ENCODE data around the gene FAM163B. TPM values are rescaled to one million over a fixed set of nuclear protein-coding genes. Genes with fewer than 3 reads are reported as not detected.
A peak's percentile ranks its signal among the peaks of the same experiment; 100 is the strongest.
"Not testable (repeated sequence)": the region's sequence is repeated elsewhere in the genome, so short reads cannot be mapped to it uniquely, and the experiment has no call there.

The FAM163B gene
- total RNA-seq, 4 donors from 2014 or later: not detected

DNA sequence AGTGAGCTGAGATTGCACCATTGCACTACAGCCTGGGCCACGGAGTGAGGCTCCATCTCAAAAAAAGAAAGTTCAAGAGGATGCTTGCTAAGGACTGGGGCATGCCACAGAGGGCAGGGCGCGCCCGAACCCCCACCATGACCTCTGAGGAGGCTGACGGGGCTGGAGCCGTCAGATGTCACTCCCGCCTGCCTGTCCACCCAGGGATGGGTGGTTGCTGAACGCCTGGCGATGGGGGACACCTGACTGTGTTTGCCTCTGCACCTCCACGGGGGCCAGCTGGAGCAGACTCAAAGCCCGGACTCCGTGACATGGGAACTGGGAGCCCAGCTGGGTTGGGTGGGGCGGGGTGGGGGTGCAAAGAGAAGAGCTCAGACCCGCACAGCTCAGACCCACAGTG is 42.8 kb downstream of the FAM163B start:
- Histone ChIP-seq H3K27me3 (peaks cover 0 to 14% (median 0%) of the 10 kb centered on the region in 4 donors), H3K4me1 (peaks cover 19 to 36% (median 31%) of the 10 kb centered on the region in 4 donors), H3K4me3 (no peak overlapping the region), H3K27ac (replicated peaks in 1 of 4) (peak overlapping the region; percentile 13 to 83 (median 52)), H3K9me3 (no peaks in the 10 kb centered on the region), H3K36me3 (peaks cover 0 to 8% (median 3%) of the 10 kb centered on the region in 4 donors)
- intact Hi-C loops (cut with DNase I): no loop called here
- 97% methylated on average over 9 of the region's 14 CpGs for WGBS
- DNase-seq (ENCODE audit: extremely low spot score): no peak
- TF ChIP-seq POLR2A (IDR thresholded peaks at IDR 0.05; ENCODE audit: low read depth) (no peak), POLR2AphosphoS5 (IDR thresholded peaks at IDR 0.05) (no peak), EP300 (IDR thresholded peaks at IDR 0.05) (no peak), CTCF (IDR thresholded peaks at IDR 0.05) (no peak)

DNA sequence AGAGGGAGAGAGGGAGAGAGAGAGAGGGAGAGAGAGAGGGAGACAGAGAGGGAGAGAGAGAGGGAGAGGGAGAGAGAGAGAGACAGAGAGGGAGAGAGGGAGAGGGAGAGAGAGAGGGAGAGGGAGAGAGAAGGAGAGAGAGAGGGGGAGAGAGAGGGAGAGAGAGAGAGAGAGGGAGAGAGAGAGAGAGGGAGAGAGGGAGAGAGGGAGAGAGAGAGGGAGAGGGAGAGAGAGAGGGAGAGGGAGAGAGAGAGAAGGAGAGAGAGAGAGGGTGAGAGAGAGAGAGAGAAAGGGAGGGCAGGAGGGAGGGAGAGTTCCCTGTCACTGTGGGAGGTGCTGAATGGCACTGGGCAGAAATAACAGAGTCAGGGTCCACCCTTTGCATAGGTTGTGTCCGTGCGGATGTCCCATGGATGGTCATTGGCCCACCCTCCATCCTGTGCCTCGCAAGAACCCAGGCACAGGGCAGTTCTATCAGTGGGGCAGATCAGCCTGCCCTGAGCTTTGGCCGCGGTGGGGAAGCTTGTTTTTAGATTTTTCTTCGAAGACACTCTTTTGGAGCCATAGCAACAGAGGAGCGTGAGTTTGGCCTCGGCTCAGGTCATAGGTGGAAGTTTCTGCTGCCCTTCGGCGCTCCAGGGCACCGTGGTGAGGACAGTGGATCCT is 44.6 kb downstream of the FAM163B start:
- Histone ChIP-seq H3K4me1 (peaks cover 34 to 52% (median 48%) of the 10 kb centered on the region in 4 donors), H3K27ac (replicated peaks in 1 of 4) (peak overlapping the region; percentile 62 to 83 (median 76)), H3K4me3 (no peak overlapping the region), H3K9me3 (no peaks in the 10 kb centered on the region), H3K36me3 (peaks cover 0 to 5% (median 0%) of the 10 kb centered on the region in 4 donors), H3K27me3 (peaks cover 0 to 14% (median 0%) of the 10 kb centered on the region in 4 donors)
- intact Hi-C loops (cut with DNase I): no loop called here
- TF ChIP-seq CTCF (IDR thresholded peaks at IDR 0.05): peak in 2 of 3 experiments; percentile 32 to 50
- no peak for TF ChIP-seq POLR2AphosphoS5 (IDR thresholded peaks at IDR 0.05)
- no peak for DNase-seq (ENCODE audit: extremely low spot score)
- 79% methylated on average over 11 of the region's 11 CpGs for WGBS

DNA sequence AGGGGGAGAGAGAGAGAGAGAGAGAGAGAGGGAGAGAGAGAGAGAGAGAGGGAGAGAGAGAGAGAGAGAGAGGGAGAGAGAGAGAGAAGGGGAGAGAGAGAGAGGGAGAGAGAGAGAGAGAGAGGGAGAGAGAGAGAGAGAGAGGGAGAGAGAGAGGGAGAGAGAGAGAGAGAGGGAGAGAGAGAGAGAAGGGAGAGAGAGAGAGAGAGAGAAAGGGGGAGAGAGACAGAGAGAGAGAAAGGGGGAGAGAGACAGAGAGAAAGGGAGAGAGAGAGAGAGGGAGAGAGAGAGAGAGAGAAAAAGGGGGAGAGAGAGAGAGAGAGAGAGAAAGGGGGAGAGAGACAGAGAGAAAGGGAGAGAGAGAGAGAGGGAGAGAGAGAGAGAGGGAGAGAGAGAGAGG is 45.4 kb downstream of the FAM163B start:
- peak overlapping the region; percentile 19 to 70 (median 46) for H3K27ac ChIP-seq (replicated peaks in 1 of 4)
- TF ChIP-seq CTCF (IDR thresholded peaks at IDR 0.05): peak in 1 of 3 experiments; percentile 72
- H3K36me3 ChIP-seq; intact Hi-C loops (cut with DNase I); DNase-seq (ENCODE audit: extremely low spot score); H3K9me3 ChIP-seq; H3K4me3 ChIP-seq: not testable (repeated sequence)
- peaks cover 41 to 60% (median 53%) of the 10 kb centered on the region in 4 donors for H3K4me1 ChIP-seq
- peaks cover 0 to 14% (median 0%) of the 10 kb centered on the region in 4 donors for H3K27me3 ChIP-seq

DNA sequence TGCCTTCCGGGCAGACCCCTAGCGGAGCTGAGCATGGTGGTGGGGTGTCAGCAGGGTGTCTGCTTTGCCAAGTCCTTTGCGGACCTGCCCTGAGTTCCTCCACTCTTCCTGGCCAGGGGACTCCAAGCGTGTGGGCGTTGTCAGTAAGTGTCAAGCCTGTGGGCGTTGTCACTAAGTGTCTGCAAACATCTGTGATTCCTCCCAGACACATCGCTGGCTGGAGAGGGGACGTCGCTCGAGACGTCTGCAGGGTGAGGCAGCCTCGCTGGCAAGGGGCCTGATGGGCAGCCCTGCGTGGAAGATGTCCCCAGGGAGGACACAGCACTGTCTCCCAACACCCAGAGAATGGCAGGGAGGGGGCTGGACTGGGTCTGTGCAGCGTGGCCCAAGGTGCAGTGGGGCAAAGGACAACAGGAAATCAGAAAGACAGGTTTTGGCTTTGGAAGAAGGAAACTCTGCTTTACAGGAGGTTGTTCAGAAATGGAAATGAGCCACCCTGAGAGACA is 45.8 kb downstream of the FAM163B start:
- peak; percentile 62 to 83 for TF ChIP-seq POLR2AphosphoS5 (IDR thresholded peaks at IDR 0.05)
- no peak for TF ChIP-seq POLR2A (IDR thresholded peaks at IDR 0.05; ENCODE audit: low read depth)
- 22% methylated on average over 11 of the region's 14 CpGs for WGBS
- Histone ChIP-seq H3K9me3 (no peaks in the 10 kb centered on the region), H3K27me3 (peaks cover 0 to 14% (median 0%) of the 10 kb centered on the region in 4 donors), H3K27ac (replicated peaks in 1 of 4) (peak overlapping the region in 3 of 4 donors; percentile 19 to 70 (median 60)), H3K36me3 (no peaks in the 10 kb centered on the region), H3K4me3 (no peak overlapping the region), H3K4me1 (peaks cover 46 to 65% (median 58%) of the 10 kb centered on the region in 4 donors)
- intact Hi-C loops (cut with DNase I): no loop called here
- peak; percentile 94 for DNase-seq (ENCODE audit: extremely low spot score)

DNA sequence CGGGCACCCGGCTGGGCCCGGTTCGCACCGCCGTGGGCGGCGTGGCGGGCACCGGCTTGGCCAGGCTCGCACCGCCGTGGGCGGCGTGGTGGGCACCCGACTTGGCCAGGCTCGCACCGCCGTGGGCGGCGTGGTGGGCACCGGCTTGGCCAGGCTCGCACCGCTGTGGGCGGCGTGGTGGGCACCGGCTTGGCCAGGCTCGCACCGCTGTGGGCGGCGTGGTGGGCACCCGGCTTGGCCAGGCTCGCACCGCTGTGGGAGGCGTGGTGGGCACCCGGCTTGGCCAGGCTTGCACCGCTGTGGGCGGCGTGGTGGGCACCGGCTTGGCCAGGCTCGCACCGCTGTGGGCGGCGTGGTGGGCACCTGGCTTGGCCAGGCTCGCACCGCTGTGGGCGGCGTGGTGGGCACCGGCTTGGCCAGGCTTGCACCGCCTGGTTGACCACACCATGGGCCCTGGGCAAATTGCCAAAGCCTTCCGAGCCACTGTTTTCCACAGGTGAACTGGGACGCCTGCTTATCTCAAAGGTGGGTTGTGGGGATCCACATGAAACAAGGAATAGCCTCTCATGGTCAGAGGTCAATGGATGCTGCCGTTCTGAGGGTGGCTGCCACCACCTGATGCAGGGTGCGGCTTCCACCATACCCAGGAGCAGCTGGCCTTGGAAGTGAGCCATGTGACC is 46.4 kb downstream of the FAM163B start:
- no peak for DNase-seq (ENCODE audit: extremely low spot score)
- Histone ChIP-seq H3K36me3 (no peaks in the 10 kb centered on the region), H3K4me1 (peaks cover 51 to 71% (median 63%) of the 10 kb centered on the region in 4 donors), H3K9me3 (no peaks in the 10 kb centered on the region), H3K4me3 (no peak overlapping the region), H3K27ac (replicated peaks in 1 of 4) (peak overlapping the region in 3 of 4 donors; percentile 19 to 70 (median 60)), H3K27me3 (peaks cover 0 to 14% (median 0%) of the 10 kb centered on the region in 4 donors)
- 95% methylated on average over 11 of the region's 54 CpGs for WGBS
- intact Hi-C loops (cut with DNase I): no loop called here
- no peak for TF ChIP-seq POLR2AphosphoS5 (IDR thresholded peaks at IDR 0.05)
- TF ChIP-seq EP300 (IDR thresholded peaks at IDR 0.05): no peak
- TF ChIP-seq CTCF (IDR thresholded peaks at IDR 0.05): no peak
- no peak for TF ChIP-seq POLR2A (IDR thresholded peaks at IDR 0.05; ENCODE audit: low read depth)
